Retina (tissue), 1 donor: ENCODE results near the gene AS3MT.
"Not testable (repeated sequence)": the region's sequence is repeated elsewhere in the genome, so short reads cannot be mapped to it uniquely, and the experiment has no call there.

ENCODE experiments used
- DNase-seq: peaks from one replicate; pipeline ENCODE4 v3.0.0-alpha.2; 2016

AS3MT gene

GRCh38 chr10:102923601-102924000 lies 54.3 kb downstream of the AS3MT start:
- DNase-seq = no peak

GRCh38 chr10:102926842-102927241 lies 57.6 kb downstream of the AS3MT start:
- DNase-seq = no peak

GRCh38 chr10:102927311-102928010 lies 58.2 kb downstream of the AS3MT start:
- DNase-seq = no peak

- DNase-seq = not testable (repeated sequence)
Observed at GRCh38 chr10:102928442-102928841, 59.2 kb downstream of the AS3MT start.

GRCh38 chr10:102930720-102931119 lies 61.5 kb downstream of the AS3MT start:
- no peak for DNase-seq

GRCh38 chr10:102931643-102932042 lies 62.4 kb downstream of the AS3MT start:
- DNase-seq = no peak

- no peak for DNase-seq
Observed at GRCh38 chr10:102935505-102935904, 66.2 kb downstream of the AS3MT start.

GRCh38 chr10:102935939-102936605 lies 66.8 kb downstream of the AS3MT start:
- no peak for DNase-seq

GRCh38 chr10:102941401-102941800 lies 72.1 kb downstream of the AS3MT start:
- no peak for DNase-seq

GRCh38 chr10:102945449-102945848 lies 76.2 kb downstream of the AS3MT start:
- no peak for DNase-seq

GRCh38 chr10:102945962-102946361 lies 76.7 kb downstream of the AS3MT start:
- peak; percentile 25 for DNase-seq

GRCh38 chr10:102946992-102947391 lies 77.7 kb downstream of the AS3MT start:
- DNase-seq = no peak

GRCh38 chr10:102948176-102948575 lies 78.9 kb downstream of the AS3MT start:
- DNase-seq = no peak

- DNase-seq = no peak
Observed at GRCh38 chr10:102948786-102949185, 79.5 kb downstream of the AS3MT start.

GRCh38 chr10:102949916-102950315 lies 80.6 kb downstream of the AS3MT start:
- no peak for DNase-seq

GRCh38 chr10:102951316-102951715 lies 82.0 kb downstream of the AS3MT start:
- DNase-seq = no peak
